HG03025 (cell line): ENCODE results near the gene TVP23A.
"Not testable (repeated sequence)": the region's sequence is repeated elsewhere in the genome, so short reads cannot be mapped to it uniquely, and the experiment has no call there.

Source experiments
- ATAC-seq: cut with Tn5 transposase; IDR thresholded peaks from one replicate; pipeline ENCODE4 v1.9.1; 2021; ENCODE audit warnings: mild to moderate bottlenecking, moderate library complexity; ENCODE audit not compliant: unreplicated experiment, low FRiP score

The TVP23A gene

DNA sequence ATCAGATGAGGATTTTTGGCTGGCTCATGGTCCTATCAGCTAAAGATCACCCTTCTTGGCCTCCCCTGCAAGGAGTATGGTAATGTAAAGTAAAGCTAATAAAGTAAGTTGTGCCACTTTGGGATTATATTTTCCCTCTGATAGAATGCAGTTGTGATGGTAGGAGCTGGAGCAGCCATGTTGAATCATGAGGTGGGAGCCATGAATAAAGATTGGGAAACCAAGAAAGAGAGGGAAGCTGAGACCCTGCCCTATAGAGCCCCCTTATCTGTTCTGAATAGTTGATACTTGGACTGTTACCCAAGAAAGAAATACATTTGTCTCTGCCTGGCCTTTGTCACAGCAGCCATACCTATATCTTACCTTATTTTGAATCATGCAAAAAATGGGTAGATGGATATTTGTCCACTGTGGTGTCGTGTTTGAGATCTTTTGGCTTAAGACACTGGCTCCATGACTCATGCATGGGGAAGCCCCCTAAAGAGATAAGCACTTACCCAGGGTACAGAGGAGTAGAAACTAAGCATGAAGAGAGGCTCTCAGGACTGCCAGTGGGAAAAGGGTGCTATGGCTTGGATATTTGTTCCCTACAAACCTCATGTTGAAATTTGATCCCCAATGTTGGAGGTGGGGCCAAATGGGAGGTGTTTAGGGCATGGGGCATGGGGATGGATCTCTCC lies 17.7 kb upstream of the TVP23A start:
- no peak for ATAC-seq

- no peak for ATAC-seq
Observed at GRCh38 chr16:10835281-10835931, 16.8 kb upstream of the TVP23A start.

DNA sequence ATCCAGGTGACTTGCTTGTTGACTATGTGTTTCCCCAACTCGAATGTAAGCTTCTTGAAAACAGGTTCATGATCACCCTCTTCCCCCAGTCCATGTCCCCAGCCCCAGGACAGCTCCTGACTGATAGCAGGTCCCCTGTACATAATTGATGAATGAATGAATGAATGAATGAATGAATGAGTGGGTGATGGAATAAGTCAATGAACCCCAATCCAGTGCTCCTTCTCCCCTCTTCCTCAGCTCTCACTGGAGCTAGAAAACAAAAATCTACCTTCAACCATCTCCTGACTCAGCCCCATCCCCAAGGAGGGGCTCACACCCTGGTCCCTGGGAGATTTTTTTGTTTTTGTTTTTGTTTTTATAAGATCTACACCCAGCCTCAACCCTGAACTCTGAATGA lies 16.2 kb upstream of the TVP23A start:
- ATAC-seq: no peak

- ATAC-seq: no peak
Observed at GRCh38 chr16:10834130-10834529, 15.5 kb upstream of the TVP23A start.

- no peak for ATAC-seq
Observed at GRCh38 chr16:10833271-10833670, 14.7 kb upstream of the TVP23A start.

GRCh38 chr16:10831894-10832886 lies 13.6 kb upstream of the TVP23A start:
- ATAC-seq: no peak

DNA sequence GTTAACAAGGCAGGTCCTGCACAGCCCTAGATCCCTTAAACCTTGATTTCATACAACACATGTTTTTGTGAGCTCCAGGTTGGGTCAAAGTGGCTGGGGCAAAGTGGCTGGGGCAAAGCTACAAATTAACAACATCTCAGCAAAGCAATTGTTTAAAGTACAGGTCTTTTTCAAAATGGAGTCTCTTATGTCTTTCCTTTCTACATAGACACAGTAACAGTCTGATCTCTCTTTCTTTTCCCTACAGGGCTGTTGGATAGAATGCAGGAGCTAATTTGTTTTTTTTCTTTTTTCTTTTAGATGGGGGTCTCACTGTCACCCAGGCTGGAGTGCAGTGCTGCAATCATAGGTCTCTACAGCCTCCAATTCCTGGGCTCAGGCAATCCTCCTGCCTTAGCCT lies 11.6 kb upstream of the TVP23A start:
- not testable (repeated sequence) for ATAC-seq

DNA sequence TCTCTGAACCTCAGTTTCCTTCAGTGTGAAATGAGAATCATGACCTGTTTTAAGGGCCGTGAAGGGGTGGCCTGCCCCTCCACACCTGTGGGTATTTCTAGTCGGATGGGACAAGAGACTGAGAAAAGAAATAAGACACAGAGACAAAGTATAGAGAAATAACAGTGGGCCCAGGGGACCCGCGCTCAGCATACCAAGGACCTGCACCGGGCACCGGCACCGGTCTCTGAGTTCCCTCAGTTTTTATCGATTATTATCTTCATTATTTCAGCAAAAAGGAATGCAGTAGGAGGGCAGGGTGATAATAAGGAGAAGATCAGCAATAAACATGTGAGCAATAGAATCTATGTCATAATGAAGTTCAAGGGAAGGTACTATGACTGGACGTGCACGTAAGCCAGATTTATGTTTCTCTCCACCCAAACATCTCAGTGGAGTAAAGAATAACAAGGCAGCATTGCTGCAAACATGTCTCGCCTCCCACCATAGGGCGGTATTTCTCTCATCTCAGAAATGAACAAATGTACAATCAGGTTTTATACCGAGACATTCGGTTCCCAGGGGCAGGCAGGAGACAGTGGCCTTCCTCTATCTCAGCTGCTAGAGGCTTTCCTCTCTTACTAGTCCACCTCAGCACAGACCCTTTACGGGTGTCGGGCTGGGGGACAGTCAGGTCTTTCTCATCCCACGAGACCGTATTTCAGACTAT lies 10.9 kb upstream of the TVP23A start:
- not testable (repeated sequence) for ATAC-seq

GRCh38 chr16:10828851-10829366 lies 10.3 kb upstream of the TVP23A start:
- ATAC-seq: no peak

DNA sequence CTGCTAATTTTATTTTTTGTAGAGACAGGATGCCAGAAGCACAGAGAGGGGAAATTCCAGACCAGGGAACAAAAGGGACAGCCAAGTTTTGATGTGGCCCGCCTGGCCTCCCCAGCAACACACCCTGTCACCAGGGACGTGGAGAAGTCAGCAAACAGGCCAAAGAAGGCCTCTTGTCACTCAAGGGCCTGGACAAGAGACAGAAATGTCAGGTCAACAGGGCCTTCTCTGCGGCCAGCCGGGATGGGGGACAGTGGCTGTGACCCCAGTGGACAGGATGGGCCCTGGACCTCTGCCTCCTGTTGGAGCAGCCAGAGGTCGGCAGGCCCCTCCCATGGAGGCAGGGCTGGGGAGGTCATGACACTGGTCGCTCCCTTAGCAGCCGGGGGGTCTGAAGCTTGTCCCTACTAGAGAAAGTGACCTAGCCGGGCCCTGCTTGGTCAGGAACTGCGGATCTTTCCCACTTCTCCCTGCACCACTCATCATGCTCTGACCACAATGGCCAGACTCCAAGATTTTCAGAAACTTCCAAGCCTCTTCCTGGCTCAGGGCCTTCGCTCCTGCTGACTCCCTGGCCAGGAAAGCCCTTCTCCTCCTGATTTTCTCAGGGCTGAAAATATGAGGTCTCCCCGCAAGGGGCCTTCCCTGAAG lies 9.2 kb upstream of the TVP23A start:
- ATAC-seq: no peak

DNA sequence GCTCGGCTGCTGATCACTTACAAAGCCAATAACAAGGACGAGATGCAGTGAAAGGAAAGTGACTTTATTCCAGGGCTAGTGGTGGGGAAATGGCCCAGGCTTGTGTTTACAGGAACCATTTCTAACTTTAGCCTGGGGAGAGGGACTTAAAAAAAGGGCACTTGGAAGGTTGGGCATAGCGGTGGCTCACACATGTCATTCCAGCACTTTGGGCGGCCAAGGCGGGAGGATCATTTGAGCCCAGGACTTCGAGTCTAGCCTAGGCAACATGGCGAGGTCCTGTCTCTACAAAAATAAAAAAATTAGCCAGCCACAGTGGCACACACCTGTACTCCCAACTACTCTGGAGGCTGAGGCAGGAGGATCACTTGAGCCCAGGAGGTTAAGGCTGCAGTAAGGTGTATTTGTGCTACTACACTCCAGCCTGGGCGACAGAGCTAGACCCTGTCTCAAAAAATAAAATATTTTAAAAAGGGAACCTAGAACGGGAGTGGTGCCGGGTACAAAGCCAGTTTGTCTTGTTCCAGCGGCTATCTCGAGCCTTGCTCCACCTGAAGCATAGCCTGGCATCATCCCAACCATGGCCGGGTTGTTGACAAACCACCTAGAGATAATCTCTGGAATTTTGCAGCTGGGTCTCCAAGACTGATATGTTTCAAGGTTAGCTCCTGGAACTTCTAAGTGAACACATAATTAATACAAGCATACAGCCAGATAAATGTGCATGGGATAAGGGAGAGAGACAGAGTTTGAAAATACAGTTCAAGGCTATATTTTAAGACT lies 5.7 kb upstream of the TVP23A start:
- ATAC-seq: no peak

DNA sequence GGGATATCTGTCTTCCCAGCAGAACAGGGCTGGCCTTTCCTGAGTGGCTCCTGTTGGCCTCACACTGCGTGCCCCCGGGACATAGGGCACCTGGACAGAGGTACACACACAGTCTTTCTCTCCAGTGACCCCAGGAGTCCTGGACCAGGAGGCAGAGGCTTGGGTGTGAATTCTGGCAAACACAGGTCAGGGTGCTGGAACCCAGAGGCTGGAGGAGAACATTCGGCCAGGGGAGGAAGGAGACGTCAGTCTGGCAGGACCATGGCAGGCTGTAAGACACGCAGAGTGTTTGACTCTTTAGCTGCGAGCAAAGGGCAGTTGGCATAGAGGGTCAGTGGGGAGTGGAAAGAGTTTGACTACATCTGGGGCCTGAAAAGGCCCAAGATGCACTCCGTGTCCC lies 4.1 kb upstream of the TVP23A start:
- no peak for ATAC-seq

- no peak for ATAC-seq
Observed at GRCh38 chr16:10820546-10820945, 2.0 kb upstream of the TVP23A start.

- ATAC-seq: no peak
Observed at GRCh38 chr16:10817514-10817913, 1.1 kb downstream of the TVP23A start.

DNA sequence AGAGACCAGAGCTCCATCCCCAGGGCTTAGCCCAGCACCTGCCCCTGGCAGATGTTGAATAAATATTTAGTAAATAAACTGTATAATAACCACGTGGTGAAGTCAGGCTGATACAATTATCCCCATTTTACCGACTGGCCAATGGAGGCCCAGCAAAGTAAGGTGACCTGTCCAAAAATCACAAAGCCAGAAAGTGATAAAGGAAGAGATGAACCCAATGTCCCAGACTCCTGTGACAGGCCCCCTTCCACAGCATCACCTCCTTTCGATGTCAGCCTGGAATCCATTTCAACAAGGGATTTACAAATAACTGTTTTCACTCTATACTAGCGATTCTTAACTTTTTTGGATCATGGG lies 5.5 kb downstream of the TVP23A start:
- ATAC-seq: no peak

DNA sequence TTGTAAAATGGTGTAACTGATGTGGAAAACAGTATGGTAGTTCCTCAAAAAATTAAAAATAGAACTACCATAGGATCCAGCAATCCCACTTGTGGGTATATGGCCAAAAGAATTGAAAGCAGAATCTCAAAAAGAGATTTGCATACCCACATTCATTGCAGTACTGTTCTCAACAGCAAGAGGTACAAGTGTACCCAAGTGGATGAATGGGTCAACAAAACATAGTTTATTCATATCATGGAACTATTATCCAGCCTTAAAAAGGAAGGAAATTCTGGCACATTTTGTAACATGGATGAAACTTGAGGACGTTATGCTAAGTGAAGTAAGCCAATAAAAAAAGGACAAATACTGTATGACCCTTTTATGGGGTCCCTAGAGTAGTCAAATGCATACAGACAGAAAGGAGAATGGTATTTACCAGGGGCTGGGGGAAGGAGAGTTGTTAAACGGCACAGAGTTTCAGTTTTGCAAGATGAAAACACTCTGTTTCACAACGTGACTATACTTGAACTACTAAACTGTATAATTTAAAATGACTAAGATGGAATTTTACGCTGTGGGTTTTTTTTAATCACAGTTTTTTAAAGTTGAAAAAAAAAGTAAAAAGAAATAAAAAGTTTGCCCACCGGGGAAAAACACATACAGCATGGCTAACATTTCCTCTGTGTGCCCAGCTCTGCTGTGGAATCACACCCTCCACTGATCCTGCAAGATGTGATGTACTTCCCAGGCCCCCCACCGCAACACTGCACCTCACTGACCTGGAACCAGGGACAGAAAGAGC lies 6.1 kb downstream of the TVP23A start:
- ATAC-seq: no peak

DNA sequence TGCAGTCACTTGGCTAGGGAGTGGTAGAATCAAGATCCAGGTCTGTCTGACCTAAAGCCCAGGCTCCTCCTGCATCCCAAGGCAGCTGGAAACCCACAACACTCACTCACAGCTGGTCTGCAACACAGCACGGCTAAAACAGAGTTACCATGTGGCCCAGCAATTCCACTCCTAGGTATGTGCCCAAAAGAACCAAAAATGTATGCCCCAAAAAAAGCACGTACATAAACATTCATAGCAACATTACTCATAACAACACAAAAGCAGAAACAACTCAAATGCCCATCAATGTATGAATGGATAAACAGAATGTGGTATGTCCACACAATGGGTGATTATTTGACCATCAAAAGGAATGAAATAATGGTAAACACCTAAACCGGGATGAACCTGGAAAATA lies 8.9 kb downstream of the TVP23A start:
- ATAC-seq: no peak

DNA sequence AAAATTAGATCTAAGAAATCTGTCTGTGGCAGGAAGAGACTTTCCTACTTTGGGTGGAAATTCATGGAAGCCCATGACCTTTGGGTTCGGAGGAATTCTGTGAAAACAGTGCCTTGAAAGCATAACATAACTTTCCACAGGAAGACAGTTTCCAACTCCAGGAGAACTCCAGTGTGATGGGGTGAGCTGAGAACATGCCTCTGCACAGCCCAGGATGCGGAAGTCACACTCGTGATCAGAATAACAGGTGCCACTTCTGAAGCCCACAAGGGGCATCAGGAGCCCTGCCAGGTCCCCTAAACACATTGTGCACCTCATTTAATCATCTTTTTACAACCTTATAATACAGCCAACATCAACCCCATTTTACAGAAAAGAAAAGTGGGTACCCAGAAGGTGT lies 9.7 kb downstream of the TVP23A start:
- no peak for ATAC-seq
